Measurements from ENCODE around the gene DYNC1LI2. TPM values are rescaled to one million over a fixed set of nuclear protein-coding genes. Genes with fewer than 3 reads are reported as not detected.

The DYNC1LI2 gene
- total and polyA plus RNA-seq, 2 of the 8 experiments (the other 6 are each of a cell fraction or from before 2014, with no cell fraction given), result 35.0 to 70.8 TPM

DNA sequence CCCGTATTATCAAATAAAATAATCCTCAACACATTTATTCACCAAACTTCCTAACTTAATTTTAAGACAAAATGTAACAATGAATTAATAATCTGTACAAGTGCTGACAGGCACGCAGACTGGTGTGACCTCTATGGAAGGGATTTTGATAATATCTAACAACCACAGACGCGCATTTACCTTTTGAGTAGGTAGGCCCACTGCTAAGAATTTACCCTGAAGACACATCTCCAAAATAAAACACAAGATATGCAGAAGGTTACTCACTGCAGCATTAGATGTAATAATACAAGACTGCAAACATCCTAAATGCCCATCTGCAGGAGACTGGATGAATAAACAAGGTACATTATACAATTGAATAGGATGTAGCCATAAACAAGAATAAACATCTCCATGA is 32.2 kb downstream of the DYNC1LI2 start:
- Histone ChIP-seq H3K4me2 (ENCODE audit: insufficient read depth in 1 of 2, low read depth in 2 of 2, low read length in 2 of 2) (no peak overlapping the region), H3K79me1 (ENCODE audit: low read depth, low read length) (no peaks in the 10 kb centered on the region), H2BK20ac (ENCODE audit: low read length) (no peak overlapping the region), H3K23me2 (ENCODE audit: low read depth, low read length) (no peaks in the 10 kb centered on the region), H3K27ac (ENCODE audit: low read depth, low read length) (no peak overlapping the region), H3K4me1 (replicated peaks in 1 of 4; ENCODE audit: control insufficient read depth in 3 of 4, insufficient read depth in 4 of 4, low read length in 3 of 4) (no peaks in the 10 kb centered on the region), H2AFZ (ENCODE audit: low read length) (no peak overlapping the region), H3K56ac (replicated peaks; ENCODE audit: insufficient read length, low read depth, low read length) (no peak overlapping the region), H2BK12ac (ENCODE audit: low read depth, low read length) (no peak overlapping the region), H3K9ac (replicated peaks in 1 of 4; ENCODE audit: extremely low read depth in 1 of 4, low read depth in 3 of 4, low read length in 3 of 4) (no peak overlapping the region), H4K5ac (ENCODE audit: insufficient read length, low read depth, low read length) (no peak overlapping the region), H2BK5ac (ENCODE audit: low read depth, low read length) (no peak overlapping the region), H3K4ac (replicated peaks; ENCODE audit: insufficient read length, low read depth, low read length) (no peak overlapping the region), H3K18ac (ENCODE audit: extremely low read depth, low read length) (no peak overlapping the region), H3K4me3 (ENCODE audit: extremely low read depth in 1 of 4, insufficient read depth in 2 of 4, low read depth in 3 of 4, low read length in 4 of 4) (no peak overlapping the region), H3K36me3 (ENCODE audit: control insufficient read depth in 2 of 4, insufficient read depth in 4 of 4, low read length in 3 of 4) (peaks cover 9 to 34% (median 20%) of the 10 kb centered on the region in 4 experiments; a peak in 7 of 8 replicates), H2BK15ac (ENCODE audit: low read length) (no peak overlapping the region), H3K79me2 (ENCODE audit: control insufficient read depth in 1 of 2, insufficient read depth in 2 of 2, low read length in 2 of 2) (no peaks in the 10 kb centered on the region), H4K20me1 (replicated peaks in 1 of 2; ENCODE audit: control insufficient read depth in 1 of 2, insufficient read depth in 2 of 2, low read length in 2 of 2) (peaks cover 2 to 5% of the 10 kb centered on the region in 2 experiments), H4K91ac (replicated peaks; ENCODE audit: insufficient read length, low read length) (no peak overlapping the region), H3K9me3 (ENCODE audit: insufficient read depth in 2 of 2, low read depth in 1 of 2, low read length in 1 of 2) (no peaks in the 10 kb centered on the region), H2BK120ac (replicated peaks; ENCODE audit: low read depth, low read length) (no peak overlapping the region), H2AK5ac (ENCODE audit: low read depth, low read length) (no peak overlapping the region), H3K14ac (ENCODE audit: insufficient read length) (no peak overlapping the region), H3K23ac (ENCODE audit: insufficient read length) (no peak overlapping the region), H4K8ac (ENCODE audit: extremely low read depth, insufficient read depth, low read length) (no peak overlapping the region), H3K27me3 (replicated peaks in 1 of 4; ENCODE audit: control insufficient read depth in 3 of 4, extremely low read depth in 1 of 4, insufficient read depth in 3 of 4, low read length in 3 of 4) (no peaks in the 10 kb centered on the region)
- DNase-seq (ENCODE audit: low read depth in 1 of 2, low spot score in 2 of 2) (no peak), FAIRE-seq (no peak)
- CTCF ChIA-PET (ENCODE audit: partially characterized antibody), result interaction anchor here (4.3 kb wide), 1 partner anchor 8 kb away, joined by 35 read pairs; no protein-coding TSS in a partner anchor
- TF ChIP-seq POU5F1 (IDR thresholded peaks at IDR 0.05; ENCODE audit: low read depth, low read length), result no peak
- no peak for TF ChIP-seq PHF8 (conservative IDR thresholded peaks at IDR 0.05; ENCODE audit: low read depth, low read length)
- TF ChIP-seq SIX5 (IDR thresholded peaks at IDR 0.05; ENCODE audit: low read depth, low read length), result no peak
- TF ChIP-seq JUND (IDR thresholded peaks at IDR 0.05; ENCODE audit: low read length), result no peak
- TF ChIP-seq RBBP5 (IDR thresholded peaks at IDR 0.05; ENCODE audit: borderline replicate concordance, low read depth, low read length), result no peak
- TF ChIP-seq POLR2A (IDR thresholded peaks at IDR 0.05; ENCODE audit: control extremely low read depth in 1 of 2, low read depth in 2 of 2, low read length in 2 of 2), result no peak
- WGBS, 2 experiments (ENCODE audit: extremely low coverage in 1 of 2, insufficient coverage in 1 of 2, insufficient read length in 1 of 2, insufficient replicate concordance in 2 of 2, low coverage in 1 of 2, low lambda C conversion rate in 2 of 2, missing lambda C conversion rate in 1 of 2), result 94 to 100% methylated on average over 1 to 4 of the region's 4 CpGs
- POLR2A ChIA-PET (ENCODE audit: partially characterized antibody), result interaction anchor here (1.7 kb wide), 1 partner anchor 19 kb away, joined by 9 read pairs; no protein-coding TSS in a partner anchor
